HepG2 (cell line): ENCODE measurements around the gene LRR1. TPM values are rescaled to one million over a fixed set of nuclear protein-coding genes. Genes with fewer than 3 reads are reported as not detected.
A peak's percentile ranks its signal among the peaks of the same experiment; 100 is the strongest.

Experiments used
- ATF1 ChIP-seq: IDR thresholded peaks from 2 replicates; pipeline ENCODE4 v1.6.1; 2016; ENCODE audit warnings: mild to moderate bottlenecking, control low read depth
- EEA1 ChIP-seq: sonication (generic); formaldehyde crosslinking; IDR thresholded peaks from 2 replicates; pipeline ENCODE4 v1.5.1; 2020; ENCODE audit warnings: mild to moderate bottlenecking, missing genetic modification reagents, borderline replicate concordance
- FOSL2 ChIP-seq: sonication (generic); formaldehyde crosslinking; IDR thresholded peaks from 2 replicates; pipeline ENCODE4 v1.4.0; 2020; ENCODE audit warnings: missing genetic modification reagents
- IKZF1 ChIP-seq: fragments of 450-650 bp; IDR thresholded peaks from 2 replicates; pipeline ENCODE4 v1.7.1; 2016
- NFE2 ChIP-seq: sonication (generic); formaldehyde crosslinking; IDR thresholded peaks from 2 replicates; pipeline ENCODE4 v1.4.0; 2020; ENCODE audit warnings: missing genetic modification reagents
- ONECUT2 ChIP-seq: sonication (generic); formaldehyde crosslinking; IDR thresholded peaks from 2 replicates; pipeline ENCODE4 v1.4.0; 2020; ENCODE audit warnings: missing genetic modification reagents
- PITX1 ChIP-seq: sonication (generic); formaldehyde crosslinking; IDR thresholded peaks from 2 replicates; pipeline ENCODE4 v1.5.1; 2020; ENCODE audit warnings: mild to moderate bottlenecking, missing genetic modification reagents
- SNRNP70 ChIP-seq: fragments of 200-400 bp; formaldehyde crosslinking; IDR thresholded peaks from 2 replicates; pipeline ENCODE4 v1.6.1; 2017; ENCODE audit warnings: mild to moderate bottlenecking, low read depth, low read length, moderate library complexity
- SRSF4 ChIP-seq: fragments of 200-400 bp; formaldehyde crosslinking; IDR thresholded peaks from one replicate; pipeline ENCODE4 v1.6.1; 2018; ENCODE audit warnings: mild to moderate bottlenecking, low read depth, low read length, moderate library complexity; ENCODE audit not compliant: poor library complexity, severe bottlenecking
- TCF7 ChIP-seq: sonication (generic); IDR thresholded peaks from 2 replicates; pipeline ENCODE4 v1.6.1; 2016; ENCODE audit warnings: antibody characterized with exemption, low read depth
- ZNF207 ChIP-seq: fragments of 450-650 bp; IDR thresholded peaks from 2 replicates; pipeline ENCODE4 v1.6.1; 2016; ENCODE audit warnings: antibody characterized with exemption, borderline replicate concordance
- ZNF44 ChIP-seq: sonication (generic); formaldehyde crosslinking; IDR thresholded peaks from 2 replicates; pipeline ENCODE4 v1.5.1; 2020; ENCODE audit warnings: mild to moderate bottlenecking, missing genetic modification reagents
- ZNF552 ChIP-seq: sonication (generic); formaldehyde crosslinking; IDR thresholded peaks from 2 replicates; pipeline ENCODE4 v1.9.0; 2022; ENCODE audit warnings: missing genetic modification reagents, mild to moderate bottlenecking, borderline replicate concordance
- ZNF577 ChIP-seq: sonication (generic); formaldehyde crosslinking; IDR thresholded peaks from 2 replicates; pipeline ENCODE4 v1.4.0; 2020; ENCODE audit warnings: mild to moderate bottlenecking, low read depth, missing genetic modification reagents, borderline replicate concordance
- ZNF660 ChIP-seq: sonication (generic); formaldehyde crosslinking; IDR thresholded peaks from 2 replicates; pipeline ENCODE4 v1.5.1; 2020; ENCODE audit warnings: mild to moderate bottlenecking, low read depth, missing genetic modification reagents, borderline replicate concordance
- polyA plus RNA-seq, 8 experiments: library from polyadenylated mRNA; depleted of rRNA in 3 of 8; stranded (reverse) in 7 of 8; unstranded in 1 of 8; fragments of >200 nt; fragmentation: Illumina TruSeq in 4 of 8; extraction: Trizol in 4 of 8; gene quantifications; 2 replicates each; pipeline versions ENCODE4 v1.2.1 to v1.2.3, GENCODE V29; 2011 to 2016; ENCODE audit warnings: low read depth in 4 of 8, missing spikeins in 1 of 8, mixed read lengths in 1 of 8; ENCODE audit not compliant: insufficient read depth in 1 of 8
- total RNA-seq, 5 experiments: library from RNA; depleted of rRNA; stranded (reverse); fragments of >200 nt; fragmentation: Illumina TruSeq; extraction: Trizol; gene quantifications; 2 replicates each; pipeline ENCODE4 v1.2.3, GENCODE V29; 2016; ENCODE audit warnings: low read depth in 1 of 5
- TF ChIP-seq, protein P1 (sequence below): sonication (generic); formaldehyde crosslinking; IDR thresholded peaks from 2 replicates; pipeline ENCODE4 v1.8.1; 2023; ENCODE audit warnings: mild to moderate bottlenecking, inconsistent platforms, moderate library complexity, missing genetic modification reagents, borderline replicate concordance
- TF ChIP-seq, protein P2 (sequence below): sonication (generic); formaldehyde crosslinking; conservative IDR thresholded peaks from 2 replicates; pipeline ENCODE4 v1.8.0; 2022; ENCODE audit warnings: mild to moderate bottlenecking, moderate library complexity, missing genetic modification reagents
- TF ChIP-seq, protein P3 (sequence below): sonication (generic); formaldehyde crosslinking; IDR thresholded peaks from 2 replicates; pipeline ENCODE4 v1.9.0; 2022; ENCODE audit warnings: low read depth, missing genetic modification reagents
- TF ChIP-seq, protein P4 (sequence below): sonication (generic); formaldehyde crosslinking; IDR thresholded peaks from 2 replicates; pipeline ENCODE4 v1.5.0; 2020; ENCODE audit warnings: missing genetic modification reagents
- TF ChIP-seq, protein P5 (sequence below): sonication (generic); formaldehyde crosslinking; IDR thresholded peaks from 2 replicates; pipeline ENCODE4 v1.4.0; 2020; ENCODE audit warnings: missing genetic modification reagents

The LRR1 gene
- total and polyA plus RNA-seq, 2 of the 13 experiments (the other 11 are each of a cell fraction or from before 2014, with no cell fraction given), result 7.0 to 36.2 TPM

DNA sequence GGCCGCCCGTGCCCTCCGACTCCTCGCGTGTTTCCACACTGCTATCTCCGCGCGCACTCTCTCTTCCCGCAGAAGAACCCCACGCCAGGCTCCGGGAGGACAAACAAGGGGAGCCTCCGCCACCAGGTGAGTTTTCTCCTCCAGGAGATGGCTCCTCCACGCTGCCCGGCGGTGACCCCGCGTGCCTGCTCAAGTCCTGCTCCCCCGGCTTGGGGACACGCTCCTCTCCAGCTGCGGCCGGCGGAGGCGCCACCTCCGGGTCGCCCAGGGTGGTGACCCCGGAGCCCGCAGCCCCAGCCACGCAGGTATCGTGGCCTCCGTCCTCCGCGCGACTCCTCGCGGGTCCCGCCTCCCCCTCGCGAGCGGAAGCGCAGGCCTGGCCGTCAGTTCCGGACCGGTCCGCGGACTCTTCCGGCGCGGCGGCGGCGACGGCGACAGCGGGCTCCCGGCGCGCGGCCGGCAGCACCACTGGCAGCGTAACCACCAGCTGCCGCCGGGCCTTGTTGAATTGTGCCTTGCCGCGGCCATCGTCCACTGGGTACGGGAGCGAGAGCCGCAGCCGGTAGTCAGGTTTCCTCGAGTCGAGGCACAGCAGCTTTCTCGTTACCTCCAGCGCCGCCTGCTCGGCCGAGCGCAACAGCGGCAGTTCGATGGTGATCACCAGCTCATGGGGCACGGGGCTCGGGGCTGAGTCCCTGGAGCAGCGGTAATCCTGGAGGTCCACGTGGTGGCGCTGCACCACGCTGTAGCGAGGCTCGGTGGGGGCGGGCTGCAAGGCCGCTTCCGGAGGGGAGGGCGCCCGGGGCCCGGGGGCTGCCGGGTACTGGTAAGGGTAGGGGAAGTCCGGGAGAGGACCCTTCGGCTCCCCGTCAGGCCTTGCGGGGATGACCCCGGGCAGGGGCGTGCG lies 35.2 kb downstream of the LRR1 start (continued):
- TF ChIP-seq NFE2 (no peak), ZNF552 (no peak; the same call in 1 of the 2 replicates), ONECUT2 (CRISPR knock-in tag) (no peak), ZNF660 (CRISPR knock-in tag) (no peak), ZNF577 (CRISPR knock-in tag) (no peak), ZNF44 (CRISPR knock-in tag) (no peak; the same call in 1 of the 2 replicates), IKZF1 (no peak), ZNF207 (no peak), EEA1 (CRISPR knock-in tag) (0 out of 2 replicates have a peak, but pooled peaks have one; percentile 81), TCF7 (no peak), SRSF4 (no peak), PITX1 (CRISPR knock-in tag) (peak; percentile 88; the same call in 1 of the 2 replicates), SNRNP70 (no peak), ATF1 (no peak), FOSL2 (peak; percentile 41)
- TF ChIP-seq, protein P1, sequence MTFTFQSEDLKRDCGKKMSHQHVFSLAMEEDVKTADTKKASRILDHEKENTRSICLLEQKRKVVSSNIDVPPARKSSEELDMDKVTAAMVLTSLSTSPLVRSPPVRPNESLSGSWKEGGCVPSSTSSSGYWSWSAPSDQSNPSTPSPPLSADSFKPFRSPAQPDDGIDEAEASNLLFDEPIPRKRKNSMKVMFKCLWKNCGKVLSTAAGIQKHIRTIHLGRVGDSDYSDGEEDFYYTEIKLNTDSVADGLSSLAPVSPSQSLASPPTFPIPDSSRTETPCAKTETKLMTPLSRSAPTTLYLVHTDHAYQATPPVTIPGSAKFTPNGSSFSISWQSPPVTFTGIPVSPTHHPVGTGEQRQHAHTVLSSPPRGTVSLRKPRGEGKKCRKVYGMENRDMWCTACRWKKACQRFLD (CRISPR knock-in tag), result no peak
- TF ChIP-seq, protein P2, sequence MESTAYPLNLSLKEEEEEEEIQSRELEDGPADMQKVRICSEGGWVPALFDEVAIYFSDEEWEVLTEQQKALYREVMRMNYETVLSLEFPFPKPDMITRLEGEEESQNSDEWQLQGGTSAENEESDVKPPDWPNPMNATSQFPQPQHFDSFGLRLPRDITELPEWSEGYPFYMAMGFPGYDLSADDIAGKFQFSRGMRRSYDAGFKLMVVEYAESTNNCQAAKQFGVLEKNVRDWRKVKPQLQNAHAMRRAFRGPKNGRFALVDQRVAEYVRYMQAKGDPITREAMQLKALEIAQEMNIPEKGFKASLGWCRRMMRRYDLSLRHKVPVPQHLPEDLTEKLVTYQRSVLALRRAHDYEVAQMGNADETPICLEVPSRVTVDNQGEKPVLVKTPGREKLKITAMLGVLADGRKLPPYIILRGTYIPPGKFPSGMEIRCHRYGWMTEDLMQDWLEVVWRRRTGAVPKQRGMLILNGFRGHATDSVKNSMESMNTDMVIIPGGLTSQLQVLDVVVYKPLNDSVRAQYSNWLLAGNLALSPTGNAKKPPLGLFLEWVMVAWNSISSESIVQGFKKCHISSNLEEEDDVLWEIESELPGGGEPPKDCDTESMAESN, result peak; percentile 93
- TF ChIP-seq, protein P3, sequence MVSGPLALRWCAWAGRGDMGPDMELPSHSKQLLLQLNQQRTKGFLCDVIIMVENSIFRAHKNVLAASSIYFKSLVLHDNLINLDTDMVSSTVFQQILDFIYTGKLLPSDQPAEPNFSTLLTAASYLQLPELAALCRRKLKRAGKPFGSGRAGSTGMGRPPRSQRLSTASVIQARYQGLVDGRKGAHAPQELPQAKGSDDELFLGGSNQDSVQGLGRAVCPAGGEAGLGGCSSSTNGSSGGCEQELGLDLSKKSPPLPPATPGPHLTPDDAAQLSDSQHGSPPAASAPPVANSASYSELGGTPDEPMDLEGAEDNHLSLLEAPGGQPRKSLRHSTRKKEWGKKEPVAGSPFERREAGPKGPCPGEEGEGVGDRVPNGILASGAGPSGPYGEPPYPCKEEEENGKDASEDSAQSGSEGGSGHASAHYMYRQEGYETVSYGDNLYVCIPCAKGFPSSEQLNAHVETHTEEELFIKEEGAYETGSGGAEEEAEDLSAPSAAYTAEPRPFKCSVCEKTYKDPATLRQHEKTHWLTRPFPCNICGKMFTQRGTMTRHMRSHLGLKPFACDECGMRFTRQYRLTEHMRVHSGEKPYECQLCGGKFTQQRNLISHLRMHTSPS (CRISPR knock-in tag), result no peak; the same call in 1 of the 2 replicates
- TF ChIP-seq, protein P4, sequence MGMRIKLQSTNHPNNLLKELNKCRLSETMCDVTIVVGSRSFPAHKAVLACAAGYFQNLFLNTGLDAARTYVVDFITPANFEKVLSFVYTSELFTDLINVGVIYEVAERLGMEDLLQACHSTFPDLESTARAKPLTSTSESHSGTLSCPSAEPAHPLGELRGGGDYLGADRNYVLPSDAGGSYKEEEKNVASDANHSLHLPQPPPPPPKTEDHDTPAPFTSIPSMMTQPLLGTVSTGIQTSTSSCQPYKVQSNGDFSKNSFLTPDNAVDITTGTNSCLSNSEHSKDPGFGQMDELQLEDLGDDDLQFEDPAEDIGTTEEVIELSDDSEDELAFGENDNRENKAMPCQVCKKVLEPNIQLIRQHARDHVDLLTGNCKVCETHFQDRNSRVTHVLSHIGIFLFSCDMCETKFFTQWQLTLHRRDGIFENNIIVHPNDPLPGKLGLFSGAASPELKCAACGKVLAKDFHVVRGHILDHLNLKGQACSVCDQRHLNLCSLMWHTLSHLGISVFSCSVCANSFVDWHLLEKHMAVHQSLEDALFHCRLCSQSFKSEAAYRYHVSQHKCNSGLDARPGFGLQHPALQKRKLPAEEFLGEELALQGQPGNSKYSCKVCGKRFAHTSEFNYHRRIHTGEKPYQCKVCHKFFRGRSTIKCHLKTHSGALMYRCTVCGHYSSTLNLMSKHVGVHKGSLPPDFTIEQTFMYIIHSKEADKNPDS (CRISPR knock-in tag), result no peak; the same call in 1 of the 2 replicates
- TF ChIP-seq, protein P5, sequence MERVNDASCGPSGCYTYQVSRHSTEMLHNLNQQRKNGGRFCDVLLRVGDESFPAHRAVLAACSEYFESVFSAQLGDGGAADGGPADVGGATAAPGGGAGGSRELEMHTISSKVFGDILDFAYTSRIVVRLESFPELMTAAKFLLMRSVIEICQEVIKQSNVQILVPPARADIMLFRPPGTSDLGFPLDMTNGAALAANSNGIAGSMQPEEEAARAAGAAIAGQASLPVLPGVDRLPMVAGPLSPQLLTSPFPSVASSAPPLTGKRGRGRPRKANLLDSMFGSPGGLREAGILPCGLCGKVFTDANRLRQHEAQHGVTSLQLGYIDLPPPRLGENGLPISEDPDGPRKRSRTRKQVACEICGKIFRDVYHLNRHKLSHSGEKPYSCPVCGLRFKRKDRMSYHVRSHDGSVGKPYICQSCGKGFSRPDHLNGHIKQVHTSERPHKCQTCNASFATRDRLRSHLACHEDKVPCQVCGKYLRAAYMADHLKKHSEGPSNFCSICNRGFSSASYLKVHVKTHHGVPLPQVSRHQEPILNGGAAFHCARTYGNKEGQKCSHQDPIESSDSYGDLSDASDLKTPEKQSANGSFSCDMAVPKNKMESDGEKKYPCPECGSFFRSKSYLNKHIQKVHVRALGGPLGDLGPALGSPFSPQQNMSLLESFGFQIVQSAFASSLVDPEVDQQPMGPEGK, result peak; percentile 99
